HepG2 (cell line): ENCODE results near the gene METRN. TPM values are rescaled to one million over a fixed set of nuclear protein-coding genes. Genes with fewer than 3 reads are reported as not detected.

Source experiments
- ADNP ChIP-seq: sonication (generic); formaldehyde crosslinking; IDR thresholded peaks from 2 replicates; pipeline ENCODE4 v1.4.0; 2020; ENCODE audit warnings: missing genetic modification reagents
- ARNTL ChIP-seq: sonication (generic); formaldehyde crosslinking; IDR thresholded peaks from 2 replicates; pipeline ENCODE4 v1.4.0; 2020; ENCODE audit warnings: mild to moderate bottlenecking, missing genetic modification reagents
- ATF3 ChIP-seq: sonication (generic); formaldehyde crosslinking; IDR thresholded peaks from 2 replicates; pipeline ENCODE4 v1.4.0; 2020; ENCODE audit warnings: missing genetic modification reagents
- CBX1 ChIP-seq: IDR thresholded peaks from one replicate; pipeline ENCODE4 v1.6.1; 2016; ENCODE audit warnings: antibody characterized with exemption, low read depth
- CENPX ChIP-seq: sonication (generic); formaldehyde crosslinking; IDR thresholded peaks from 2 replicates; pipeline ENCODE4 v1.9.0; 2021; ENCODE audit warnings: mild to moderate bottlenecking, missing genetic modification reagents, moderate library complexity
- CREM ChIP-seq, 2 experiments: sonication (generic) in 1 of 2; formaldehyde crosslinking in 1 of 2; IDR thresholded peaks; 2 replicates each; pipeline versions ENCODE4 v1.4.0 to v1.6.1; 2016 to 2020; ENCODE audit warnings: antibody characterized with exemption in 1 of 2, mild to moderate bottlenecking in 1 of 2, missing genetic modification reagents in 1 of 2
- EED ChIP-seq: sonication (generic); formaldehyde crosslinking; IDR thresholded peaks from 2 replicates; pipeline ENCODE4 v1.5.0; 2020; ENCODE audit warnings: mild to moderate bottlenecking, missing genetic modification reagents
- GTF3A ChIP-seq: sonication (generic); formaldehyde crosslinking; conservative IDR thresholded peaks from 2 replicates; pipeline ENCODE4 v1.4.0; 2020; ENCODE audit warnings: mild to moderate bottlenecking, missing genetic modification reagents
- KDM2A ChIP-seq: sonication (generic); formaldehyde crosslinking; IDR thresholded peaks from 2 replicates; pipeline ENCODE4 v1.4.0; 2020; ENCODE audit warnings: low read depth, missing genetic modification reagents, borderline replicate concordance
- MAZ ChIP-seq, 2 experiments: sonication (generic) in 1 of 2; formaldehyde crosslinking in 1 of 2; IDR thresholded peaks; 2 replicates each; pipeline versions ENCODE4 v1.5.0 to v1.6.1; 2012 to 2020; ENCODE audit warnings: low read depth in 2 of 2, mild to moderate bottlenecking in 2 of 2, borderline replicate concordance in 1 of 2, improper control_type of control experiment in 1 of 2, low read length in 1 of 2, missing genetic modification reagents in 1 of 2, moderate library complexity in 1 of 2
- MYC ChIP-seq: sonication (generic); formaldehyde crosslinking; IDR thresholded peaks from 2 replicates; pipeline ENCODE4 v1.9.0; 2021; ENCODE audit warnings: missing genetic modification reagents, borderline replicate concordance
- NFE2L2 ChIP-seq: fragments of 150-350 bp; IDR thresholded peaks from 2 replicates; pipeline ENCODE4 v1.6.1; 2014; ENCODE audit warnings: low read length
- PAF1 ChIP-seq: IDR thresholded peaks from 2 replicates; pipeline ENCODE4 v1.6.1; 2016; ENCODE audit warnings: missing genetic modification reagents, missing compliant biosample characterization
- PHF5A ChIP-seq: IDR thresholded peaks from one replicate; pipeline ENCODE4 v1.6.1; 2018; ENCODE audit warnings: low read depth, missing genetic modification reagents; ENCODE audit not compliant: unreplicated experiment
- REL ChIP-seq: sonication (generic); formaldehyde crosslinking; conservative IDR thresholded peaks from 2 replicates; pipeline ENCODE4 v1.8.0; 2022; ENCODE audit warnings: mild to moderate bottlenecking, missing genetic modification reagents, moderate library complexity
- SAP130 ChIP-seq: IDR thresholded peaks from 2 replicates; pipeline ENCODE4 v1.6.1; 2016; ENCODE audit warnings: low read depth
- SOX13 ChIP-seq, 3 experiments: fragments of 450-650 bp in 1 of 3; sonication (generic) in 1 of 3; formaldehyde crosslinking in 1 of 3; IDR thresholded peaks in 2 of 3; conservative IDR thresholded peaks in 1 of 3; 2 replicates each; pipeline versions ENCODE4 v1.5.0 to v1.6.1; 2016 to 2020; ENCODE audit warnings: antibody characterized with exemption in 1 of 3, mild to moderate bottlenecking in 1 of 3, missing compliant biosample characterization in 1 of 3, missing genetic modification reagents in 1 of 3, moderate library complexity in 1 of 3
- TAF1 ChIP-seq: sonication (generic); formaldehyde crosslinking; IDR thresholded peaks from 2 replicates; pipeline ENCODE4 v1.4.0; 2020; ENCODE audit warnings: missing genetic modification reagents
- TOPORS ChIP-seq: sonication (generic); formaldehyde crosslinking; IDR thresholded peaks from 2 replicates; pipeline ENCODE4 v1.8.0; 2023; ENCODE audit warnings: mild to moderate bottlenecking, missing genetic modification reagents
- ZFP36L1 ChIP-seq: sonication (generic); formaldehyde crosslinking; IDR thresholded peaks from 2 replicates; pipeline ENCODE4 v1.8.0; 2022; ENCODE audit warnings: mild to moderate bottlenecking, missing genetic modification reagents, moderate library complexity
- ZNF10 ChIP-seq: sonication (generic); formaldehyde crosslinking; IDR thresholded peaks from 2 replicates; pipeline ENCODE4 v1.4.0; 2020; ENCODE audit warnings: mild to moderate bottlenecking, low read depth, missing genetic modification reagents, borderline replicate concordance
- ZNF251 ChIP-seq: sonication (generic); formaldehyde crosslinking; IDR thresholded peaks from 2 replicates; pipeline ENCODE4 v1.9.0; 2021; ENCODE audit warnings: mild to moderate bottlenecking, missing genetic modification reagents
- ZNF543 ChIP-seq: sonication (generic); formaldehyde crosslinking; IDR thresholded peaks from 2 replicates; pipeline ENCODE4 v1.4.0; 2020; ENCODE audit warnings: mild to moderate bottlenecking, missing genetic modification reagents
- ZNF740 ChIP-seq: sonication (generic); formaldehyde crosslinking; IDR thresholded peaks from 2 replicates; pipeline ENCODE4 v1.4.0; 2020; ENCODE audit warnings: missing genetic modification reagents
- ZNF747 ChIP-seq: sonication (generic); formaldehyde crosslinking; IDR thresholded peaks from 2 replicates; pipeline ENCODE4 v1.8.1; 2023; ENCODE audit warnings: missing genetic modification reagents, mild to moderate bottlenecking, borderline replicate concordance
- ZNF790 ChIP-seq: sonication (generic); formaldehyde crosslinking; IDR thresholded peaks from 2 replicates; pipeline ENCODE4 v1.8.0; 2022; ENCODE audit warnings: missing genetic modification reagents, mild to moderate bottlenecking, borderline replicate concordance
- ZNF878 ChIP-seq: sonication (generic); formaldehyde crosslinking; IDR thresholded peaks from 2 replicates; pipeline ENCODE4 v1.8.1; 2023; ENCODE audit warnings: mild to moderate bottlenecking, missing genetic modification reagents, moderate library complexity
- ZXDC ChIP-seq: sonication (generic); formaldehyde crosslinking; IDR thresholded peaks from 2 replicates; pipeline ENCODE4 v1.5.0; 2020; ENCODE audit warnings: mild to moderate bottlenecking, missing genetic modification reagents
- polyA plus RNA-seq, 8 experiments: library from polyadenylated mRNA; depleted of rRNA in 3 of 8; stranded (reverse) in 7 of 8; unstranded in 1 of 8; fragments of >200 nt; fragmentation: Illumina TruSeq in 4 of 8; extraction: Trizol in 4 of 8; gene quantifications; 2 replicates each; pipeline versions ENCODE4 v1.2.1 to v1.2.3, GENCODE V29; 2011 to 2016; ENCODE audit warnings: low read depth in 4 of 8, missing spikeins in 1 of 8, mixed read lengths in 1 of 8; ENCODE audit not compliant: insufficient read depth in 1 of 8
- total RNA-seq, 5 experiments: library from RNA; depleted of rRNA; stranded (reverse); fragments of >200 nt; fragmentation: Illumina TruSeq; extraction: Trizol; gene quantifications; 2 replicates each; pipeline ENCODE4 v1.2.3, GENCODE V29; 2016; ENCODE audit warnings: low read depth in 1 of 5

Gene METRN
- total and polyA plus RNA-seq, 2 of the 13 experiments (the other 11 are each of a cell fraction or from before 2014, with no cell fraction given) = 25.5 to 46.1 TPM

- TF ChIP-seq ZNF790 (CRISPR knock-in tag) (no peak), PHF5A (no peak), ZXDC (no peak), ARNTL (CRISPR knock-in tag) (no peak), CBX1 (no peak), CREM (IDR thresholded peaks at IDR 0.05) (no peak), CREM (CRISPR knock-in tag; IDR thresholded peaks at IDR 0.05) (no peak), TAF1 (CRISPR knock-in tag) (no peak), ZNF10 (no peak), KDM2A (CRISPR knock-in tag) (peak; percentile 69; the same call in 1 of the 2 replicates), EED (CRISPR knock-in tag) (no peak), ZNF878 (CRISPR knock-in tag) (no peak), MAZ (IDR thresholded peaks at IDR 0.05; ENCODE audit: borderline replicate concordance, low read depth, low read length) (no peak), MAZ (CRISPR knock-in tag; IDR thresholded peaks at IDR 0.05; ENCODE audit: low read depth) (peak; percentile 29; the same call in 1 of the 2 replicates), ZNF740 (CRISPR knock-in tag) (no peak), ZNF543 (CRISPR knock-in tag) (no peak), PAF1 (no peak), ZNF747 (CRISPR knock-in tag) (no peak), ZFP36L1 (CRISPR knock-in tag) (no peak), SOX13 (IDR thresholded peaks at IDR 0.05) (no peak), SOX13 (CRISPR knock-in tag; conservative IDR thresholded peaks at IDR 0.05 in 1 of 2, IDR thresholded peaks at IDR 0.05 in 1 of 2) (no peak), MYC (peak; percentile 50; the same call in 1 of the 2 replicates), SAP130 (CRISPR knock-in tag) (peak; percentile 62), GTF3A (CRISPR knock-in tag) (no peak), REL (CRISPR knock-in tag) (no peak), ADNP (CRISPR knock-in tag) (no peak), NFE2L2 (no peak), TOPORS (no peak), ZNF251 (CRISPR knock-in tag) (no peak), ATF3 (CRISPR knock-in tag) (no peak), CENPX (CRISPR knock-in tag) (no peak)
Measured at GRCh38 chr16:728131-728889, 13.4 kb downstream of the METRN start (continued).
